Measurements from ENCODE around the gene RASSF8. TPM values are rescaled to one million over a fixed set of nuclear protein-coding genes. Genes with fewer than 3 reads are reported as not detected.

RASSF8 gene
- total RNA-seq, 1 experiment from 2014 or later, result 51.2 TPM

GRCh38 chr12:26001530-26001929 is 43.0 kb downstream of the RASSF8 start:
- Histone ChIP-seq H3K4me3 (ENCODE audit: low read length) (no peak overlapping the region), H3K9me2 (replicated peaks; ENCODE audit: low read length) (no peaks in the 10 kb centered on the region), H3K9ac (ENCODE audit: low read length) (no peak overlapping the region), H3K4me1 (ENCODE audit: insufficient read depth, low read length) (peaks cover 30% of the 10 kb centered on the region), H3K9me3 (ENCODE audit: low read length) (peaks cover 9% of the 10 kb centered on the region), H3K79me2 (ENCODE audit: low read length) (peaks cover 74% of the 10 kb centered on the region), H4K20me1 (ENCODE audit: low read length) (no peaks in the 10 kb centered on the region), H3K4me2 (ENCODE audit: low read length) (no peak overlapping the region), H3K36me3 (ENCODE audit: low read depth, low read length) (peaks cover 11% of the 10 kb centered on the region), H2AFZ (ENCODE audit: low read length) (no peak overlapping the region), H3K27me3 (ENCODE audit: low read length) (no peaks in the 10 kb centered on the region), H3K27ac (ENCODE audit: low read length) (no peak overlapping the region), H3F3A (ENCODE audit: low read length, unreplicated experiment) (no peaks in the 10 kb centered on the region)
- DNase-seq (peak; percentile 32), ATAC-seq (no peak)
- no TSS peak for BruUV-seq (replicated peaks)
- POLR2A ChIA-PET (ENCODE audit: unreplicated experiment), result no interaction called here
- CTCF ChIA-PET, result no interaction called here
- intact Hi-C loops (cut with micrococcal nuclease), result no loop called here
- TF ChIP-seq EZH2phosphoT487 (IDR thresholded peaks at IDR 0.05; ENCODE audit: borderline replicate concordance, low read length) (no peak), CTCF (conservative IDR thresholded peaks at IDR 0.05; ENCODE audit: low read depth, low read length) (peak; percentile 52; the same call in 1 of the 2 replicates)

- Histone ChIP-seq H3K9me3 (ENCODE audit: low read length) (peaks cover 9% of the 10 kb centered on the region), H3K4me3 (ENCODE audit: low read length) (no peak overlapping the region), H3K4me2 (ENCODE audit: low read length) (no peak overlapping the region), H3K4me1 (ENCODE audit: insufficient read depth, low read length) (peaks cover 16% of the 10 kb centered on the region), H2AFZ (ENCODE audit: low read length) (no peak overlapping the region), H3K79me2 (ENCODE audit: low read length) (peaks cover 74% of the 10 kb centered on the region), H3K9ac (ENCODE audit: low read length) (no peak overlapping the region), H4K20me1 (ENCODE audit: low read length) (no peaks in the 10 kb centered on the region), H3K9me2 (replicated peaks; ENCODE audit: low read length) (no peaks in the 10 kb centered on the region), H3K36me3 (ENCODE audit: low read depth, low read length) (peaks cover 11% of the 10 kb centered on the region), H3K27ac (ENCODE audit: low read length) (no peak overlapping the region), H3K27me3 (ENCODE audit: low read length) (no peaks in the 10 kb centered on the region), H3F3A (ENCODE audit: low read length, unreplicated experiment) (no peaks in the 10 kb centered on the region)
- intact Hi-C loops (cut with micrococcal nuclease), result no loop called here
- no TSS peak for BruUV-seq (replicated peaks)
- no peak for TF ChIP-seq EZH2 (IDR thresholded peaks at IDR 0.05; ENCODE audit: low read length, unreplicated experiment)
- DNase-seq, result no peak
- CTCF ChIA-PET, result no interaction called here
- POLR2A ChIA-PET (ENCODE audit: unreplicated experiment), result no interaction called here
- no peak for ATAC-seq
Observed at GRCh38 chr12:26003065-26003464, 44.6 kb downstream of the RASSF8 start.

- DNase-seq, result no peak
- peaks cover 21% of the 10 kb centered on the region for H3K4me1 ChIP-seq (ENCODE audit: insufficient read depth, low read length)
- H3K9ac ChIP-seq (ENCODE audit: low read length), result no peak overlapping the region
- BruUV-seq (replicated peaks), result no TSS peak
- H3K4me3 ChIP-seq (ENCODE audit: low read length), result no peak overlapping the region
- H3K27ac ChIP-seq (ENCODE audit: low read length), result no peak overlapping the region
- no peak for ATAC-seq
- POLR2A ChIA-PET (ENCODE audit: unreplicated experiment), result no interaction called here
- H3K9me2 ChIP-seq (replicated peaks; ENCODE audit: low read length), result no peaks in the 10 kb centered on the region
- intact Hi-C loops (cut with micrococcal nuclease), result no loop called here
- H2AFZ ChIP-seq (ENCODE audit: low read length), result no peak overlapping the region
- H3K4me2 ChIP-seq (ENCODE audit: low read length), result no peak overlapping the region
- H4K20me1 ChIP-seq (ENCODE audit: low read length), result no peaks in the 10 kb centered on the region
- peaks cover 85% of the 10 kb centered on the region for H3K79me2 ChIP-seq (ENCODE audit: low read length)
- CTCF ChIA-PET, result no interaction called here
- peaks cover 8% of the 10 kb centered on the region for H3K9me3 ChIP-seq (ENCODE audit: low read length)
- H3K27me3 ChIP-seq (ENCODE audit: low read length), result no peaks in the 10 kb centered on the region
- peaks cover 9% of the 10 kb centered on the region for H3K36me3 ChIP-seq (ENCODE audit: low read depth, low read length)
- TF ChIP-seq EZH2 (IDR thresholded peaks at IDR 0.05; ENCODE audit: low read length, unreplicated experiment), result no peak
- TF ChIP-seq CTCF (conservative IDR thresholded peaks at IDR 0.05; ENCODE audit: low read depth, low read length), result no peak
- TF ChIP-seq EZH2phosphoT487 (IDR thresholded peaks at IDR 0.05; ENCODE audit: borderline replicate concordance, low read length), result no peak
- H3F3A ChIP-seq (ENCODE audit: low read length, unreplicated experiment), result no peaks in the 10 kb centered on the region
Observed at GRCh38 chr12:26007566-26007965, 49.1 kb downstream of the RASSF8 start.
